HG03159 (cell line): Measurements from ENCODE around the gene ZNF641.
"Not testable (repeated sequence)": the region's sequence is repeated elsewhere in the genome, so short reads cannot be mapped to it uniquely, and the experiment has no call there.

Source experiments
- ATAC-seq: cut with Tn5 transposase; IDR thresholded peaks from one replicate; pipeline ENCODE4 v1.9.1; 2021; ENCODE audit warnings: mild to moderate bottlenecking, moderate library complexity; ENCODE audit not compliant: unreplicated experiment

The ZNF641 gene

GRCh38 chr12:48336061-48336460 is 14.7 kb downstream of the ZNF641 start:
- no peak for ATAC-seq

GRCh38 chr12:48334808-48335207 is 15.9 kb downstream of the ZNF641 start:
- ATAC-seq = no peak

- ATAC-seq = not testable (repeated sequence)
Observed at GRCh38 chr12:48333680-48334079, 17.0 kb downstream of the ZNF641 start.

- ATAC-seq = no peak
Observed at GRCh38 chr12:48331399-48331798, 19.3 kb downstream of the ZNF641 start.

- ATAC-seq = no peak
Observed at GRCh38 chr12:48329199-48329939, 21.4 kb downstream of the ZNF641 start.

GRCh38 chr12:48316491-48316890 is 34.2 kb downstream of the ZNF641 start:
- no peak for ATAC-seq

GRCh38 chr12:48311313-48311712 is 39.4 kb downstream of the ZNF641 start:
- no peak for ATAC-seq

- ATAC-seq = no peak
Observed at GRCh38 chr12:48307269-48307668, 43.5 kb downstream of the ZNF641 start.

- ATAC-seq = no peak
Observed at GRCh38 chr12:48305190-48305589, 45.5 kb downstream of the ZNF641 start.

GRCh38 chr12:48302161-48302911 is 48.4 kb downstream of the ZNF641 start:
- no peak for ATAC-seq

GRCh38 chr12:48300774-48301173 is 49.9 kb downstream of the ZNF641 start:
- no peak for ATAC-seq

GRCh38 chr12:48296586-48297282 is 54.0 kb downstream of the ZNF641 start:
- ATAC-seq = no peak

GRCh38 chr12:48292040-48292439 is 58.7 kb downstream of the ZNF641 start:
- ATAC-seq = no peak

GRCh38 chr12:48291511-48291910 is 59.2 kb downstream of the ZNF641 start:
- ATAC-seq = no peak

GRCh38 chr12:48288387-48289268 is 62.1 kb downstream of the ZNF641 start:
- no peak for ATAC-seq
